GM21381 (cell line): ENCODE data around the gene SLC25A3.
"Not testable (repeated sequence)": the region's sequence is repeated elsewhere in the genome, so short reads cannot be mapped to it uniquely, and the experiment has no call there.

Experiments used
- ATAC-seq: cut with Tn5 transposase; IDR thresholded peaks from one replicate; pipeline ENCODE4 v1.9.1; 2021; ENCODE audit warnings: mild to moderate bottlenecking, moderate library complexity; ENCODE audit not compliant: unreplicated experiment

The SLC25A3 gene

GRCh38 chr12:98593351-98594049 lies at the start of gene SLC25A3:
TSS of gene SLC25A3 (plus strand) at chr12:98593686. CDS start at chr12:98593979, 293 bp downstream.
- peak; percentile 99 for ATAC-seq

DNA sequence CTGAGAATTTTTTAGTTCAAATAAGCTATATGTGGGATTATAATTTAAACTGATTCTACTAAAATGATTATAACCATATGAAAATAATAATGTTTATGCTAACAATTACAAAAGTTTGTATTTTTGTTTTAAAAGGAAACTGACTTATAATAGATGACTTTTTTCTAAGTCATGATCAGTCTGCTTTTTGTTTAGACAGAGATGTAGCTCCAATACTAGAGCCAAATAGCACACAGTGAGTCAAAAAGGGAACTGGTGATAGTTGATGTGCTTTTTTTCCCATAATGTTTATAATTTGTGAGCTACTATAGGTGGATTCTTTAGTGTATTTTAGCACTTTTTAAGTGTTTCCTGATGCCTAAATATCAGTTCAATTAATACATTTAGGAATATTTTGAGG lies 49.8 kb upstream of the SLC25A3 start:
- ATAC-seq, result no peak

- ATAC-seq, result no peak
These were observed 48.7 kb upstream of the SLC25A3 start for GRCh38 chr12:98544751-98545150.

GRCh38 chr12:98549371-98550110 lies 43.9 kb upstream of the SLC25A3 start:
- ATAC-seq, result no peak

DNA sequence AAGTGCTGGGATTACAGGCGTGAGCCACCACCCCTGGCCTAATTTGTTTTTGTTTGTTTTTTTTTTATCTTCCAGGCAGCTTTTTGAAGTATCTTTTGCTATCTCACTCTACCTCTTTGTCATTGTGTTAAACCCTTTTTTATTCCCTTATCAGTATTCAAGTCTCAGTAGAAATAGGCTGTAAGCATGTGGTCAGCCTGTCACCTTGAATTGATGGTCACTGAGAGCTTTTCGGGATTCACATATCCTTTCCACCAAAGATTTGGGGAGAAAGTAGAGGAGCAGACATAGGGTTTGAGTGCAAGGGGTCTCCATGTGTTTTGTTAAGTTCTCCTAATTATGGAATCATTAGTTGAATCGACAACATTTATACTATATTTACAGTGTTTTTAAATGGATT lies 41.7 kb upstream of the SLC25A3 start:
- ATAC-seq, result no peak

DNA sequence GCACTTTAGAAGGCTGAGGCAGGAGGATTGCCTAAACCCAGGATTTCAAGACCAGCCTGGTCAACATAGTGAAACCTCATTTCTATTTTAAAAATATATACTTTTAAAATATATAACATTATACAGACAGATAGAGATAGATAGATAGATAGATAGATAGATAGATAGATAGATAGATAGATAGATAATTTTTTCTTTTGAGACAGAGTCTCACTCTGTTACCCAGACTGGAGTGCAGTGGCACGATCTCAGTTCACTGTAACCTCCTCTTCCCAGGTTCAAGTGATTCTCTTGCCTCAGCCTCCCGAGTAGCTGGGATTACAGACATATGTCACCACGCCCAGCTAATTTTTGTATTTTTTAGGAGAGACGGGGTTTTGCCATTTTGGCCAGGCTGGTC lies 35.4 kb upstream of the SLC25A3 start:
- not testable (repeated sequence) for ATAC-seq

GRCh38 chr12:98559666-98560065 lies 33.8 kb upstream of the SLC25A3 start:
- no peak for ATAC-seq

DNA sequence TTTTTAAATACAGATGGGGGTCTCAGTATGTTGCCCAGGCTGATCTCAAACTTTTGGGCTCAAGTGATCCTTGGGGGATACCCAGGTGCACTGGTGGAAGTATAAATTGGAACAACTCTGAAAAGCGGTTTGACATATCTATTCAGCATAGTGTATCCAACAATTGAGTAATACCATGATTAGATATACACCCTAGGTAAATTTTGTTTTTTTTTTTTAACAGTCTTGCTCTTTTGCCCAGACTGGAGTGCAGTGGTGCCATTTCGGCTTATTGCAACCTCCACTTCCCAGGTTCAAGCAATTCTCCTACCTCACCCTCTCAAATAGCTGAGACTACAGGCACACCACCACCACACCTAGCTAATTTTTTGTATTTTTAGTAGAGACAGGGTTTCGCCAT lies 31.6 kb upstream of the SLC25A3 start:
- ATAC-seq, result no peak

DNA sequence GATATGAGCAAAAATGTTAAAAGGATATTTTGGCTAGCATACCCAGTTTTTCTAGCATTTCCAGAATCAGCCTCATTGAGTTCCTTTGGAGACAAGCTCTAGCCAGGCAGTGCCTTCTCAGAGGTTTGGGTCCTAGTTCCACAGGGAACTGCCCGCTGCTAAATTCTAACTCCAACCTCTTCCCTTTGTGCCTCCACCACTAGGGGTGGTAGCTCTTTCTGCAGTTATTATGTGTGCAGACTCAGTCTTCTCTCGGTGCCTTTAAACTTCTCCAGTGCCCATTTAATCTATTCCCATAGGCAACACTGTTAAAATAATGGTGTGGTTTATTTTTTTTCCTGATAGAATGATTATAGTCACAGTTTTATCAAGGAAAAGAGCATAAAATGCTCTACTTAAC lies 21.5 kb upstream of the SLC25A3 start:
- ATAC-seq, result no peak

DNA sequence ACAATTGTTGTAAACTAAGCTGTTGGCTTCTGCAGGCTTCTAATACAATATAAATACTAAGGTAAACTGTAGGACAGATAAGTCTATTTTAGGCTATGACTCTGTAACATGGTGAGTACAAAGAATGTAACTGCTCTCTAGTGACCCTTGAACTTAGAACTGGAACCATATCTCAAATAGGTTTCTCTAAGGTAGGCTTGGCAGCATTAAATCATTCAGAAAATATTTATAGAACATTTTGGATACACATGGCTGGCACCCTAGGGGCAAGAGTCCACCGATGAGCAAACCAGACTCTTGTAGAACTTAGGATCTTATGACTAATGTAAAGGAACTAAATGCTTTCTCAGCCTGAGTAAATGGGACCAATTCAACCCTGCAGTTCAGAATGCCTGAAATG lies 19.4 kb upstream of the SLC25A3 start:
- ATAC-seq, result no peak

- no peak for ATAC-seq
These were observed 18.5 kb upstream of the SLC25A3 start for GRCh38 chr12:98575013-98575412.

GRCh38 chr12:98576795-98577194 lies 16.7 kb upstream of the SLC25A3 start:
- not testable (repeated sequence) for ATAC-seq

DNA sequence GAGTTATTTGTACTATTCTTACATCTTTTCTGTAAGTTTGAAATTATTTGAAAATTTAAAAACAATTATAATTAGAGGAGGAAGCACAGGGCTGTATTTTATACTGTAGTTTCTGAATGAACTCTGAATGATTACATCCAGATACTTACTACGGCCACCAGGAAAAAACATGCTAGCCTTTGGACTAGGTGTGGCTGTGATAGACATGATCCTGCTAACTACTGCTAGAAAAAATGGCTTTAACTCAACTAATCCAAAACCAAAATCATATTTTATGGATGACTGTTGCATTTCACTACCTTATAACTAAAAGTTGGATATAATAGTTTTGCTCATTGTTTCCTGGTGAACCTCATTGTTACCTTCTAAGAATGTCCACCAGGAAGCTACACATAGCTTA lies 15.1 kb upstream of the SLC25A3 start:
- no peak for ATAC-seq

DNA sequence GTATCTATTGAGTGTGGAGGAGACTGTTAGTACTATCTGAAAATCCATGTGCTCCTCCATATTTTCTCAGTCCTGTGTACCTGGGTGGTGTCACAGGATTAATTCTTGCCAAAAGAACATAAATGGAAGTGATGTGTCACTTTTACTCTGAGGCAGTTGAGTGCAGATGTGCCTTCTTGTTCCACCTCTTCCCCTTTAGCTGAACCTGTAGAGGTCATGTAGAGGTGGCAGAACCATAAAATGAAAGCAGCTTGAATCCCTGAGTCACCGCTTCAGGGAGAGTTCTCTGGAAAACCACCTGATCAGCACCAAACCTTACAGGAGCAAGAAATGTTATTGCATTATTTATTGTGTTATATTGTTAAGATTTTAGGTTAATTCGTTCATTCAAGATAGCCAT lies 14.7 kb upstream of the SLC25A3 start:
- ATAC-seq, result no peak

DNA sequence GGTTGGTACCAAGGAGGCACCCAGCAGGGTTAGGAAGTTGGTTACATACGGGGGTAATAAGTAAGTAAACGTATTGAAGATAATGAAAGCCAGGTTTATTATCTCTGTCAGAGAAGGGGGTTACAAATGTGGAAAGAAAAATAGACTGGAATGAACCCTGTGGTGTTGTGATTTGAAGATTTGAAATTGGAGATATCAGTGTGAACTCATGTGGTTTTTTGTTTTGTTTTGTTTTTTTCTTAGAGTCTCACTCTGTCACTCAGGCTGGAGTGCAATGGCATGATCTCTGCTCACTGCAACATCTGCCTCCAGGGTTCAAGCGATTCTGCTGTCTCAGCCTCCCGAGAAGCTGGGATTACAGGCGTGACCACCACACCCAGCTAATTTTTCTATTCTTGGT lies 14.1 kb upstream of the SLC25A3 start:
- no peak for ATAC-seq

GRCh38 chr12:98579835-98580234 lies 13.7 kb upstream of the SLC25A3 start:
- ATAC-seq, result no peak

- no peak for ATAC-seq
These were observed 12.8 kb upstream of the SLC25A3 start for GRCh38 chr12:98580695-98581094.

DNA sequence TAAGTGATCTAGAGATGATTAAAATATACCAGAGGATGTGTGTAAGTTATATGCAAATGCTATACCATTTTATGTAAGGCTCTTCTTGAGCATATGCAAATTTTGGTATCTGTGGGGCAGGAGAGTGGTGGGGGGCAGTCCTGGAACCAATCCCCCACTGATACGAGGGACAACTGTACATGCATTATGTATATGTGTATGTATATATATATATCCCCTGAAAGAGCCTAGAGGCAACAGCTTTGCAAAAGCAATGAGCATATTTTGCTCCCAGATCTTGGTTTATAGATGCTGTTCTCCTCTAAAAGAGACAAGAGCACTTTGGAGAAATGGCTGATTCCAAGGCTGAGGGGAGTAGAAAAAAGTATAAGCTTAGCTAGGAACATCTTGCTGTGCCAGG lies 12.4 kb upstream of the SLC25A3 start:
- no peak for ATAC-seq

GRCh38 chr12:98582093-98582492 lies 11.4 kb upstream of the SLC25A3 start:
- ATAC-seq, result no peak

GRCh38 chr12:98587084-98587483 lies 6.4 kb upstream of the SLC25A3 start:
- no peak for ATAC-seq

GRCh38 chr12:98591209-98591608 lies 2.3 kb upstream of the SLC25A3 start:
- ATAC-seq, result no peak

- no peak for ATAC-seq
These were observed 612 bp upstream of the SLC25A3 start for GRCh38 chr12:98592825-98593322.
